Endodermal cell (in vitro differentiated cells): ENCODE data around the gene AHDC1. TPM values are rescaled to one million over a fixed set of nuclear protein-coding genes. Genes with fewer than 3 reads are reported as not detected.

Experiments used
- DNase-seq: peaks from one replicate; pipeline ENCODE4 v3.0.0-alpha.2; 2017
- H3K27ac ChIP-seq: 2 replicates; pipeline ENCODE4 v1.5.1; 2013; ENCODE audit warnings: mild to moderate bottlenecking, low read depth, low read length, moderate library complexity
- H3K27me3 ChIP-seq: 2 replicates; pipeline ENCODE4 v1.6.1; 2013; ENCODE audit warnings: mild to moderate bottlenecking, low read length, moderate library complexity; ENCODE audit not compliant: insufficient read depth, control insufficient read depth, poor library complexity, severe bottlenecking
- H3K36me3 ChIP-seq: 2 replicates; pipeline ENCODE4 v1.7.0; 2013; ENCODE audit warnings: mild to moderate bottlenecking, low read length, moderate library complexity; ENCODE audit not compliant: control insufficient read depth, insufficient read depth
- H3K4me1 ChIP-seq: one replicate; pipeline ENCODE4 v1.7.0; 2013; ENCODE audit warnings: low read length; ENCODE audit not compliant: control insufficient read depth, insufficient read depth
- H3K4me3 ChIP-seq: 2 replicates; pipeline ENCODE4 v1.5.1; 2013; ENCODE audit warnings: mild to moderate bottlenecking, low read length, moderate library complexity
- H3K9ac ChIP-seq: 2 replicates; pipeline ENCODE4 v1.6.1; 2013; ENCODE audit warnings: mild to moderate bottlenecking, low read length, moderate library complexity; ENCODE audit not compliant: poor library complexity, severe bottlenecking; ENCODE audit errors: extremely low read depth
- H3K9me3 ChIP-seq: 2 replicates; pipeline ENCODE4 v1.6.1; 2013; ENCODE audit warnings: mild to moderate bottlenecking, low read length, moderate library complexity; ENCODE audit not compliant: control insufficient read depth
- H3K27ac Mint-ChIP-seq: 2 replicates; pipeline ENCODE4 v1.8.0; 2020; ENCODE audit warnings: mixed read lengths
- H3K27me3 Mint-ChIP-seq: 2 replicates; pipeline ENCODE4 v1.8.0; 2021; ENCODE audit warnings: mild to moderate bottlenecking, mixed read lengths; ENCODE audit not compliant: insufficient read depth
- H3K36me3 Mint-ChIP-seq: 2 replicates; pipeline ENCODE4 v1.8.0; 2020; ENCODE audit warnings: low read depth, mixed read lengths
- H3K4me1 Mint-ChIP-seq: 2 replicates; pipeline ENCODE4 v1.8.0; 2020; ENCODE audit warnings: mixed read lengths
- H3K4me3 Mint-ChIP-seq: 2 replicates; pipeline ENCODE4 v1.8.0; 2020; ENCODE audit warnings: mild to moderate bottlenecking, moderate library complexity, mixed read lengths
- H3K9me3 Mint-ChIP-seq: 2 replicates; pipeline ENCODE4 v1.8.0; 2020; ENCODE audit warnings: mild to moderate bottlenecking, mixed read lengths
- WGBS, 2 experiments: methylation state at CpG; one replicate each; pipeline versions ENCODE4 v1.1.5 to v1.1.7; 2013; ENCODE audit warnings: missing lambda C conversion rate in 2 of 2, mixed read lengths in 1 of 2; ENCODE audit not compliant: insufficient coverage in 1 of 2, insufficient read length in 1 of 2; 5-methylcytosine and 5-hydroxymethylcytosine counted together
- total RNA-seq, 2 donors: library from RNA; stranded (reverse); fragmentation: NEBNext Ultra II Directional in 1 of 2; extraction: Animal tissue kit (Norgen Biotek cat#: 25700) in 1 of 2; gene quantifications; 2 replicates in 1 of 2; 3 replicates in 1 of 2; pipeline ENCODE4 v1.2.1, GENCODE V29; 2021
- TF ChIP-seq, protein P1 (sequence below): fragments of 200-600 bp; sonication (generic); conservative IDR thresholded peaks from 2 replicates; pipeline ENCODE4 v1.5.0; 2021; ENCODE audit warnings: antibody characterized with exemption, mild to moderate bottlenecking

Gene AHDC1
- total RNA-seq, 2 donors from 2014 or later: 39.3 to 41.2 TPM

DNA sequence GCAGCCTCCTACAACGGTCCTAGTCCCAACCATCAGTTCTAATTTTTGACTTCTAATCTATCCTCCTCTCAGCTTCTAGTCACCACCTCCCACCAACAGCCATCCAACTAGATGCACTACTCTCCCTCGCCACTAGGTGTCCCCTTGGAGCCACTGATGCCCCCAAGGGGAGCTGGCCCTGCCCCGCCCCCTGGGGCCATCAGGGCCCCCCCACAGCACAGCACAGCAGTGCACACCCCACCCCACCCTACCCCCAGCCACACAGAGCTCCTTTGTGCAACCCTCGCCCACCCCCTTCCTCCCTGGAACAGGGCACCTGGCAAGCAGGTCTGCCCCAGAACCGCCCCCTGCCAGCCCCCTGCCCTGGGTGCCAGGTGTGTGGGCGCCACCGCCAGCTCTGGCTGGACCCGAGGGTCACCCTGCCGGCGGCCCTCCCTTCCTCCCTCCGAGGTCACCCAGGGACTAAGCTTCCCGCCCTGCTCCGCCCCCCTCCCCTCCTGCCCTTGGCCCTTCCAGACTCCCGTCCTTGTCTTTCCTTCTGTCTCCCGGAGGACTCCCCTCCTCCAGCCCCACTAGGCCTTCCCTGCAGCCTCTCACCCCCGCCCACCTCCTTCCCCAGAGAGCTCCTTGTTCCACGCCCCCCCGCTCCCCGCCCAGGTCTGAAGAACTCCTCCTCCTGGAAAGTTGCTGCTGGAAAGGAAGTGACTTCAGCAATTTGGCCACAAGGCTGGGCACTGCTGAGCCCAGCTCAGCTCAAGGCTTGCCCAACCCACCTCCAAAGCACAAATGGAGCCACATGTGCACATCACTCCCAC lies 47.0 kb downstream of the AHDC1 start:
- H3K36me3 ChIP-seq: peaks cover 18% of the 10 kb centered on the region
- Mint-ChIP-seq H3K4me3 (peak overlapping the region; percentile 24), H3K27ac (peak overlapping the region; percentile 94), H3K9me3 (no peaks in the 10 kb centered on the region), H3K27me3 (no peaks in the 10 kb centered on the region), H3K36me3 (peaks cover 20% of the 10 kb centered on the region), H3K4me1 (peaks cover 41% of the 10 kb centered on the region)
- H3K9ac ChIP-seq: no peak overlapping the region
- H3K27ac ChIP-seq: peak overlapping the region; percentile 49
- TF ChIP-seq, protein P1, sequence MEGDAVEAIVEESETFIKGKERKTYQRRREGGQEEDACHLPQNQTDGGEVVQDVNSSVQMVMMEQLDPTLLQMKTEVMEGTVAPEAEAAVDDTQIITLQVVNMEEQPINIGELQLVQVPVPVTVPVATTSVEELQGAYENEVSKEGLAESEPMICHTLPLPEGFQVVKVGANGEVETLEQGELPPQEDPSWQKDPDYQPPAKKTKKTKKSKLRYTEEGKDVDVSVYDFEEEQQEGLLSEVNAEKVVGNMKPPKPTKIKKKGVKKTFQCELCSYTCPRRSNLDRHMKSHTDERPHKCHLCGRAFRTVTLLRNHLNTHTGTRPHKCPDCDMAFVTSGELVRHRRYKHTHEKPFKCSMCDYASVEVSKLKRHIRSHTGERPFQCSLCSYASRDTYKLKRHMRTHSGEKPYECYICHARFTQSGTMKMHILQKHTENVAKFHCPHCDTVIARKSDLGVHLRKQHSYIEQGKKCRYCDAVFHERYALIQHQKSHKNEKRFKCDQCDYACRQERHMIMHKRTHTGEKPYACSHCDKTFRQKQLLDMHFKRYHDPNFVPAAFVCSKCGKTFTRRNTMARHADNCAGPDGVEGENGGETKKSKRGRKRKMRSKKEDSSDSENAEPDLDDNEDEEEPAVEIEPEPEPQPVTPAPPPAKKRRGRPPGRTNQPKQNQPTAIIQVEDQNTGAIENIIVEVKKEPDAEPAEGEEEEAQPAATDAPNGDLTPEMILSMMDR: peak; percentile 99
- 8 to 10% methylated on average over 5 to 19 of the region's 19 CpGs for WGBS, 2 experiments
- peak; percentile 99 for DNase-seq
- no peaks in the 10 kb centered on the region for H3K27me3 ChIP-seq
- H3K4me1 ChIP-seq: peaks cover 23% of the 10 kb centered on the region
- H3K9me3 ChIP-seq: no peaks in the 10 kb centered on the region
- H3K4me3 ChIP-seq: no peak overlapping the region

- TF ChIP-seq, protein P1: no peak
- Histone ChIP-seq H3K27ac (no peak overlapping the region), H3K4me3 (no peak overlapping the region), H3K36me3 (peaks cover 18% of the 10 kb centered on the region), H3K4me1 (peaks cover 23% of the 10 kb centered on the region), H3K9ac (no peak overlapping the region), H3K9me3 (no peaks in the 10 kb centered on the region), H3K27me3 (no peaks in the 10 kb centered on the region)
- peaks cover 35% of the 10 kb centered on the region for H3K4me1 Mint-ChIP-seq
- WGBS, 2 experiments: 57 to 67% methylated on average over 2 of the region's 2 CpGs
- H3K36me3 Mint-ChIP-seq: peaks cover 21% of the 10 kb centered on the region
- no peaks in the 10 kb centered on the region for H3K9me3 Mint-ChIP-seq
- DNase-seq: no peak
- peak overlapping the region; percentile 1 for H3K27ac Mint-ChIP-seq
- H3K4me3 Mint-ChIP-seq: no peak overlapping the region
- no peaks in the 10 kb centered on the region for H3K27me3 Mint-ChIP-seq
Measured at GRCh38 chr1:27556435-27556780, 47.5 kb downstream of the AHDC1 start.

DNA sequence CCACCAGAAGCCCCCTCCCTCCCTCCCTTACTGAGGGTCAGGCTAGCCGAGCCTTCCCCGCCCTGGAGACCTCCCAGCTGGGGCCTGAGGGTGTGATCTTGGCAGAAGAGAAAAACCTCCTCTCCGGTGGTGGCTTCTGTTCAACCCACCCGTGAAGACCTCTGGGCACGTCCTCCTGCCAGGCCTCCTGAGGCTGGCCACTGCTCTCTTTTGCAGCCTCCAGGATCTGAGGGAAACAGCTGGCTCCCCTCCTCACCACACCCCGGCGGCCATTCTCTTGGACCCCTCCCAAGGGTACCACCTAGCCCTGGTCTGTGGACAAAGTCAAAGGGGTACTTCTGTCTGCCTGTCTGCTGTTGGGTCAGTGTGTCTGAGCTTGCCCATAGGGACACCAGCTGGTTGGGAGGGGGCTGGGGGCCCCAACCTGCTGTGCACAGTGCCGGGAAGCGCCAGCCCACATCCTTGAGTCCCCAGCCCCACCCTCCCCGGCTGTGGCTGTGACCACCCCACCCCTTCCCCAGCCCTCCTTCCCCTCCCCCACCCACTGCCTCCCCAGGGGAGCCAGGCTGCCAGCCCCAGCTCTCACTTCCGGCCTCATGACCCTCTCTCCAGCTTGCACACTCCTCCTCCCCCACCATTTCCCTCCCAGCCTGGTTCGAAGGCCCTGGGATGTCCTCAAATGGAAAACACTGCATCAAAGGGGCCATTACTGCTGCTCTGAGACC lies 48.1 kb downstream of the AHDC1 start:
- Mint-ChIP-seq H3K27me3 (no peaks in the 10 kb centered on the region), H3K4me3 (no peak overlapping the region), H3K27ac (peak overlapping the region; percentile 1), H3K36me3 (peaks cover 23% of the 10 kb centered on the region), H3K4me1 (peaks cover 30% of the 10 kb centered on the region), H3K9me3 (no peaks in the 10 kb centered on the region)
- H3K27ac ChIP-seq: no peak overlapping the region
- no peaks in the 10 kb centered on the region for H3K27me3 ChIP-seq
- TF ChIP-seq, protein P1: no peak
- H3K4me3 ChIP-seq: no peak overlapping the region
- H3K36me3 ChIP-seq: peaks cover 18% of the 10 kb centered on the region
- WGBS, 2 experiments: 62 to 77% methylated on average over 3 to 11 of the region's 12 CpGs
- no peak overlapping the region for H3K9ac ChIP-seq
- no peaks in the 10 kb centered on the region for H3K9me3 ChIP-seq
- DNase-seq: no peak
- peaks cover 18% of the 10 kb centered on the region for H3K4me1 ChIP-seq
